Hepatocyte (in vitro differentiated cells): Measurements from ENCODE around the gene SMS. TPM values are rescaled to one million over a fixed set of nuclear protein-coding genes. Genes with fewer than 3 reads are reported as not detected.
A peak's percentile ranks its signal among the peaks of the same experiment; 100 is the strongest.

Source experiments
- DNase-seq: peaks from one replicate; pipeline ENCODE4 v3.0.0-alpha.2; 2016; ENCODE audit warnings: low spot score
- H2AFZ ChIP-seq: fragments of 200-600 bp; sonication (generic); 2 replicates; pipeline ENCODE4 v1.6.0; 2016; ENCODE audit warnings: antibody characterized with exemption, mild to moderate bottlenecking
- H3K27ac ChIP-seq: fragments of 200-600 bp; sonication (generic); 2 replicates; pipeline ENCODE4 v1.5.1; 2016; ENCODE audit warnings: mild to moderate bottlenecking
- H3K27me3 ChIP-seq: fragments of 200-600 bp; sonication (generic); 2 replicates; pipeline ENCODE4 v1.6.1; 2016
- H3K36me3 ChIP-seq: fragments of 200-600 bp; sonication (generic); replicated peaks from 2 replicates; pipeline ENCODE4 v1.5.1; 2016; ENCODE audit warnings: low read depth; ENCODE audit not compliant: insufficient read depth
- H3K4me1 ChIP-seq: fragments of 200-600 bp; sonication (generic); 2 replicates; pipeline ENCODE4 v1.5.1; 2016; ENCODE audit warnings: mild to moderate bottlenecking, moderate library complexity; ENCODE audit not compliant: insufficient read depth
- H3K4me2 ChIP-seq: fragments of 200-600 bp; sonication (generic); 2 replicates; pipeline ENCODE4 v1.6.0; 2016
- H3K4me3 ChIP-seq: fragments of 200-600 bp; sonication (generic); 2 replicates; pipeline ENCODE4 v1.5.1; 2016; ENCODE audit warnings: mild to moderate bottlenecking
- H3K79me2 ChIP-seq: fragments of 200-600 bp; sonication (generic); 2 replicates; pipeline ENCODE4 v1.6.0; 2017; ENCODE audit warnings: mild to moderate bottlenecking
- H3K9me2 ChIP-seq: fragments of 200-600 bp; sonication (generic); replicated peaks from 2 replicates; pipeline ENCODE4 v1.6.0; 2017; ENCODE audit warnings: mild to moderate bottlenecking; ENCODE audit not compliant: insufficient read depth
- H3K9me3 ChIP-seq: fragments of 200-600 bp; sonication (generic); 2 replicates; pipeline ENCODE4 v1.5.1; 2016; ENCODE audit warnings: low read depth, mild to moderate bottlenecking
- H4K20me1 ChIP-seq: fragments of 200-600 bp; sonication (generic); 2 replicates; pipeline ENCODE4 v1.6.0; 2016; ENCODE audit warnings: mild to moderate bottlenecking; ENCODE audit not compliant: insufficient read depth, poor library complexity, severe bottlenecking
- EZH2 ChIP-seq: fragments of 200-600 bp; sonication (generic); IDR thresholded peaks from 2 replicates; pipeline ENCODE4 v1.6.1; 2016; ENCODE audit warnings: antibody characterized with exemption, mild to moderate bottlenecking, borderline replicate concordance
- EZH2phosphoT487 ChIP-seq: fragments of 200-600 bp; sonication (generic); IDR thresholded peaks from one replicate; pipeline ENCODE4 v1.6.1; 2018; ENCODE audit warnings: antibody characterized with exemption, mild to moderate bottlenecking, low read depth, moderate library complexity; ENCODE audit not compliant: unreplicated experiment, severe bottlenecking
- WGBS: methylation state at CpG from one replicate; pipeline ENCODE4 v1.1.6; 2016; ENCODE audit warnings: low lambda C conversion rate; ENCODE audit errors: missing lambda C conversion rate; 5-methylcytosine and 5-hydroxymethylcytosine counted together
- polyA plus RNA-seq: library from polyadenylated mRNA; unstranded; fragments of >200 nt; fragmentation: Nextera tagmentation; extraction: Ambion mirVana; gene quantifications from 2 replicates; pipeline ENCODE4 v1.2.1, GENCODE V29; 2016
- total RNA-seq: library from RNA; depleted of rRNA; stranded (reverse); fragments of >200 nt; gene quantifications from 2 replicates; pipeline ENCODE4 v1.2.3, GENCODE V29; 2014
- TF ChIP-seq, protein P1 (sequence below): fragments of 200-600 bp; sonication (generic); IDR thresholded peaks from 2 replicates; pipeline ENCODE4 v1.5.1; 2016; ENCODE audit warnings: antibody characterized with exemption, mild to moderate bottlenecking; ENCODE audit not compliant: poor library complexity

Gene SMS
- total and polyA plus RNA-seq, 2 experiments from 2014 or later, result 70.1 to 80.9 TPM

DNA sequence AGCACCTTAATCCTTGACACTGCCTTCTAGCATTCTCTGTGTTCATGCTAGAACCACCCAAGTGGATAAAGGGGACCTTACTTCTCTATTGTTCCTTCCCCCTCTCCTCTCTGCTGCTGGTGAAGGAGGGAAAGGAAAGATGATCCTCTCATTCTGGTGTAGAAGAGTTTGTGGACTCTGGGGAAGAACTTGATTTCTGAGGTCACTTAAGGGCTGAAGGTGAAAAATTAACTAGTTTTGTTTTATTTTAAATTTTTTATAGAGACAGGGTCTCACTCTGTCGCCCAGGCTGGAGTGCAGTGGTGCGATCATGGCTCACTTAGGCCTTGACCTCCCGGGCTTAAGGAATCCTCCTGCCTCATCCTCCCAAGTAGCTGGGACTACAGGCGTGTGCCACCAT, 29.8 kb downstream of the SMS start:
- DNase-seq, result no peak
- H3K4me2 ChIP-seq, result no peak overlapping the region
- TF ChIP-seq, protein P1, sequence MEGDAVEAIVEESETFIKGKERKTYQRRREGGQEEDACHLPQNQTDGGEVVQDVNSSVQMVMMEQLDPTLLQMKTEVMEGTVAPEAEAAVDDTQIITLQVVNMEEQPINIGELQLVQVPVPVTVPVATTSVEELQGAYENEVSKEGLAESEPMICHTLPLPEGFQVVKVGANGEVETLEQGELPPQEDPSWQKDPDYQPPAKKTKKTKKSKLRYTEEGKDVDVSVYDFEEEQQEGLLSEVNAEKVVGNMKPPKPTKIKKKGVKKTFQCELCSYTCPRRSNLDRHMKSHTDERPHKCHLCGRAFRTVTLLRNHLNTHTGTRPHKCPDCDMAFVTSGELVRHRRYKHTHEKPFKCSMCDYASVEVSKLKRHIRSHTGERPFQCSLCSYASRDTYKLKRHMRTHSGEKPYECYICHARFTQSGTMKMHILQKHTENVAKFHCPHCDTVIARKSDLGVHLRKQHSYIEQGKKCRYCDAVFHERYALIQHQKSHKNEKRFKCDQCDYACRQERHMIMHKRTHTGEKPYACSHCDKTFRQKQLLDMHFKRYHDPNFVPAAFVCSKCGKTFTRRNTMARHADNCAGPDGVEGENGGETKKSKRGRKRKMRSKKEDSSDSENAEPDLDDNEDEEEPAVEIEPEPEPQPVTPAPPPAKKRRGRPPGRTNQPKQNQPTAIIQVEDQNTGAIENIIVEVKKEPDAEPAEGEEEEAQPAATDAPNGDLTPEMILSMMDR, result no peak
- TF ChIP-seq EZH2phosphoT487, result no peak
- TF ChIP-seq EZH2, result no peak
- 87% methylated on average over 4 of the region's 4 CpGs for WGBS
- H3K79me2 ChIP-seq, result peaks cover 16% of the 10 kb centered on the region
- H4K20me1 ChIP-seq, result no peaks in the 10 kb centered on the region
- no peak overlapping the region for H3K4me3 ChIP-seq
- no peaks in the 10 kb centered on the region for H3K27me3 ChIP-seq
- no peaks in the 10 kb centered on the region for H3K9me3 ChIP-seq
- H3K9me2 ChIP-seq, result no peaks in the 10 kb centered on the region
- no peak overlapping the region for H2AFZ ChIP-seq
- no peaks in the 10 kb centered on the region for H3K36me3 ChIP-seq
- H3K27ac ChIP-seq, result no peak overlapping the region
- H3K4me1 ChIP-seq, result peaks cover 4% of the 10 kb centered on the region

DNA sequence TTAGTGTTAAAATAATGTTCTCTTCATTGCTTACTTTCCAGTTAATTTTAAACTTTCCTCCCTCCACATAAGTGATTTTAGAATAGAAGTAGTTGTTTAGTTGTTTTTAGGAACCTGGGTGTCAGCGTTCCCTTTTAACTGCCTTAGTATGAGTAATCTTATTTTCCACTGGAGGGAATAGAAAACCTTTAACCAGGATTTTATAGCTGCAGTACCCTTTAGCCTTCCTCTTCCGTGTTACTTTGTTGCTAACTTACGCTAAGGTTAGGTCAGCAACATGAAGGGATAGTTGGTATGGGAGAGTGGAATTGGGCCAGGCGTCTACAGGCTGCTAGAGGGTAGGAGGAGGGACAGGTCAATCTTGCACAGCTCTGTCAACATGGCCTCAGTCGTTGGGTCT, 31.5 kb downstream of the SMS start:
- Histone ChIP-seq H3K4me1 (peaks cover 6% of the 10 kb centered on the region), H3K9me3 (no peaks in the 10 kb centered on the region), H3K4me3 (no peak overlapping the region), H3K4me2 (no peak overlapping the region), H4K20me1 (no peaks in the 10 kb centered on the region), H3K79me2 (peaks cover 1% of the 10 kb centered on the region), H3K27me3 (no peaks in the 10 kb centered on the region), H3K9me2 (no peaks in the 10 kb centered on the region), H2AFZ (no peak overlapping the region), H3K27ac (peak overlapping the region; percentile 16), H3K36me3 (no peaks in the 10 kb centered on the region)
- no peak for DNase-seq
- TF ChIP-seq EZH2phosphoT487 (no peak), EZH2 (no peak)
- TF ChIP-seq, protein P1, result no peak
- 68% methylated on average over 5 of the region's 5 CpGs for WGBS

DNA sequence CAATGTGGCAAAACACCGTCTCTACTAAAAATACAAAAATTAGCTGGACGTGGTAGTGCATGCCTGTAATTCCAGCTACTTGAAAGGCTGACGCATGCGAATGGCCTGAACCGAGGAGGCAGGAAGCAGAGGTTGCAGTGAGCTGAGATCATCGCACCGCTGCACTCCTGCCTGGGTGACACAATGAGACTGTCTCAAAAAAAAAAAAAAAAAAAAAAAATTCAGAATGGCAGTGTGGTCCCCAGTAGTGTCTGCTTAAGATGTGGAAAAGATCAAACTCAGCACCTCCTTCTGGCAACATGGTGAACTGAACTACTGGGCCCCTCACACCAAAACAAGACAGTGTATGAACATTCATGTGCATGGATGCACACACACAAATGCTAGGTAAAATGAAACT, 32.2 kb downstream of the SMS start:
- TF ChIP-seq, protein P1, result no peak
- no peak for TF ChIP-seq EZH2phosphoT487
- no peak for TF ChIP-seq EZH2
- Histone ChIP-seq H3K27ac (peak overlapping the region; percentile 78), H3K4me2 (no peak overlapping the region), H3K4me1 (peaks cover 6% of the 10 kb centered on the region), H3K9me3 (no peaks in the 10 kb centered on the region), H2AFZ (no peak overlapping the region), H3K9me2 (no peaks in the 10 kb centered on the region), H3K79me2 (no peaks in the 10 kb centered on the region), H3K4me3 (no peak overlapping the region), H4K20me1 (no peaks in the 10 kb centered on the region), H3K36me3 (no peaks in the 10 kb centered on the region), H3K27me3 (no peaks in the 10 kb centered on the region)
- WGBS, result 92% methylated on average over 7 of the region's 7 CpGs
- no peak for DNase-seq
